Smooth muscle cell (in vitro differentiated cells): ENCODE results near the gene NRAS. TPM values are rescaled to one million over a fixed set of nuclear protein-coding genes. Genes with fewer than 3 reads are reported as not detected.

Experiments
- DNase-seq: peaks from one replicate; lab custom pipeline; 2025; ENCODE audit not compliant: unreplicated experiment; lab: John Stamatoyannopoulos, UW
- H2AFZ ChIP-seq: fragments of 200-600 bp; sonication (generic); 2 replicates; pipeline ENCODE4 v1.6.0; 2016; ENCODE audit warnings: antibody characterized with exemption, low read depth, mild to moderate bottlenecking
- H3F3A ChIP-seq: fragments of 200-600 bp; sonication (generic); 2 replicates; pipeline ENCODE4 v1.6.0; 2017; ENCODE audit warnings: antibody characterized with exemption, low read depth
- H3K27ac ChIP-seq: fragments of 200-600 bp; sonication (generic); 2 replicates; pipeline ENCODE4 v1.5.1; 2016; ENCODE audit warnings: low read depth, mild to moderate bottlenecking
- H3K27me3 ChIP-seq: fragments of 200-600 bp; sonication (generic); 2 replicates; pipeline ENCODE4 v1.6.1; 2016; ENCODE audit warnings: low read depth, mild to moderate bottlenecking
- H3K36me3 ChIP-seq: fragments of 200-600 bp; sonication (generic); 2 replicates; pipeline ENCODE4 v1.5.1; 2016; ENCODE audit warnings: low read depth
- H3K4me1 ChIP-seq: fragments of 200-600 bp; sonication (generic); 2 replicates; pipeline ENCODE4 v1.5.1; 2016; ENCODE audit warnings: low read depth
- H3K4me2 ChIP-seq: fragments of 200-600 bp; sonication (generic); 2 replicates; pipeline ENCODE4 v1.6.0; 2016; ENCODE audit warnings: mild to moderate bottlenecking
- H3K4me3 ChIP-seq: fragments of 200-600 bp; sonication (generic); 2 replicates; pipeline ENCODE4 v1.5.1; 2016; ENCODE audit warnings: mild to moderate bottlenecking
- H3K79me2 ChIP-seq: fragments of 200-600 bp; sonication (generic); 2 replicates; pipeline ENCODE4 v1.6.0; 2016; ENCODE audit warnings: low read depth, mild to moderate bottlenecking
- H3K9ac ChIP-seq: fragments of 200-600 bp; sonication (generic); 2 replicates; pipeline ENCODE4 v1.6.0; 2016; ENCODE audit warnings: low read depth
- H3K9me3 ChIP-seq: fragments of 200-600 bp; sonication (generic); replicated peaks from 2 replicates; pipeline ENCODE4 v1.5.1; 2016; ENCODE audit warnings: low read depth
- H4K20me1 ChIP-seq: fragments of 200-600 bp; sonication (generic); 2 replicates; pipeline ENCODE4 v1.6.0; 2016; ENCODE audit warnings: low read depth
- WGBS: methylation state at CpG from one replicate; pipeline ENCODE4 v1.1.7; 2016; ENCODE audit warnings: low lambda C conversion rate; 5-methylcytosine and 5-hydroxymethylcytosine counted together
- polyA plus RNA-seq: library from polyadenylated mRNA; unstranded; fragments of >200 nt; fragmentation: Nextera tagmentation; extraction: Ambion mirVana; gene quantifications from 2 replicates; pipeline ENCODE4 v1.2.1, GENCODE V29; 2016
- total RNA-seq: library from RNA; depleted of rRNA; stranded (reverse); fragments of >200 nt; gene quantifications from 2 replicates; pipeline ENCODE4 v1.2.3, GENCODE V29; 2014
- TF ChIP-seq, protein P1 (sequence below): fragments of 200-600 bp; sonication (generic); IDR thresholded peaks from 2 replicates; pipeline ENCODE4 v1.5.1; 2017; ENCODE audit warnings: borderline replicate concordance, mild to moderate bottlenecking, antibody characterized with exemption; ENCODE audit not compliant: insufficient read depth, poor library complexity, severe bottlenecking

The NRAS gene
- total and polyA plus RNA-seq, 2 experiments from 2014 or later, result 37.0 to 84.7 TPM

GRCh38 chr1:114671939-114672275 lies 44.7 kb downstream of the NRAS start:
- H4K20me1 ChIP-seq, result no peaks in the 10 kb centered on the region
- no peak overlapping the region for H3K27ac ChIP-seq
- peaks cover 22% of the 10 kb centered on the region for H3K27me3 ChIP-seq
- no peaks in the 10 kb centered on the region for H3K4me1 ChIP-seq
- H3K4me3 ChIP-seq, result no peak overlapping the region
- DNase-seq, result no peak
- no peaks in the 10 kb centered on the region for H3K36me3 ChIP-seq
- H3F3A ChIP-seq, result no peaks in the 10 kb centered on the region
- no peak overlapping the region for H2AFZ ChIP-seq
- no peak overlapping the region for H3K4me2 ChIP-seq
- WGBS, result 93% methylated on average over 7 of the region's 7 CpGs
- H3K9me3 ChIP-seq, result no peaks in the 10 kb centered on the region
- TF ChIP-seq, protein P1, sequence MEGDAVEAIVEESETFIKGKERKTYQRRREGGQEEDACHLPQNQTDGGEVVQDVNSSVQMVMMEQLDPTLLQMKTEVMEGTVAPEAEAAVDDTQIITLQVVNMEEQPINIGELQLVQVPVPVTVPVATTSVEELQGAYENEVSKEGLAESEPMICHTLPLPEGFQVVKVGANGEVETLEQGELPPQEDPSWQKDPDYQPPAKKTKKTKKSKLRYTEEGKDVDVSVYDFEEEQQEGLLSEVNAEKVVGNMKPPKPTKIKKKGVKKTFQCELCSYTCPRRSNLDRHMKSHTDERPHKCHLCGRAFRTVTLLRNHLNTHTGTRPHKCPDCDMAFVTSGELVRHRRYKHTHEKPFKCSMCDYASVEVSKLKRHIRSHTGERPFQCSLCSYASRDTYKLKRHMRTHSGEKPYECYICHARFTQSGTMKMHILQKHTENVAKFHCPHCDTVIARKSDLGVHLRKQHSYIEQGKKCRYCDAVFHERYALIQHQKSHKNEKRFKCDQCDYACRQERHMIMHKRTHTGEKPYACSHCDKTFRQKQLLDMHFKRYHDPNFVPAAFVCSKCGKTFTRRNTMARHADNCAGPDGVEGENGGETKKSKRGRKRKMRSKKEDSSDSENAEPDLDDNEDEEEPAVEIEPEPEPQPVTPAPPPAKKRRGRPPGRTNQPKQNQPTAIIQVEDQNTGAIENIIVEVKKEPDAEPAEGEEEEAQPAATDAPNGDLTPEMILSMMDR, result no peak
- H3K9ac ChIP-seq, result no peak overlapping the region
- peaks cover 9% of the 10 kb centered on the region for H3K79me2 ChIP-seq

GRCh38 chr1:114671011-114671938 lies 45.3 kb downstream of the NRAS start:
- DNase-seq, result no peak
- no peaks in the 10 kb centered on the region for H3K36me3 ChIP-seq
- peak overlapping the region; percentile 57 for H3K27ac ChIP-seq
- H3K4me1 ChIP-seq, result no peaks in the 10 kb centered on the region
- peak overlapping the region; percentile 87 for H3K4me2 ChIP-seq
- H3F3A ChIP-seq, result no peaks in the 10 kb centered on the region
- H2AFZ ChIP-seq, result no peak overlapping the region
- peaks cover 9% of the 10 kb centered on the region for H3K79me2 ChIP-seq
- H4K20me1 ChIP-seq, result no peaks in the 10 kb centered on the region
- 85% methylated on average over 9 of the region's 9 CpGs for WGBS
- no peak overlapping the region for H3K9ac ChIP-seq
- peaks cover 17% of the 10 kb centered on the region for H3K27me3 ChIP-seq
- H3K4me3 ChIP-seq, result peak overlapping the region; percentile 69
- TF ChIP-seq, protein P1, result peak; percentile 40
- H3K9me3 ChIP-seq, result no peaks in the 10 kb centered on the region

DNA sequence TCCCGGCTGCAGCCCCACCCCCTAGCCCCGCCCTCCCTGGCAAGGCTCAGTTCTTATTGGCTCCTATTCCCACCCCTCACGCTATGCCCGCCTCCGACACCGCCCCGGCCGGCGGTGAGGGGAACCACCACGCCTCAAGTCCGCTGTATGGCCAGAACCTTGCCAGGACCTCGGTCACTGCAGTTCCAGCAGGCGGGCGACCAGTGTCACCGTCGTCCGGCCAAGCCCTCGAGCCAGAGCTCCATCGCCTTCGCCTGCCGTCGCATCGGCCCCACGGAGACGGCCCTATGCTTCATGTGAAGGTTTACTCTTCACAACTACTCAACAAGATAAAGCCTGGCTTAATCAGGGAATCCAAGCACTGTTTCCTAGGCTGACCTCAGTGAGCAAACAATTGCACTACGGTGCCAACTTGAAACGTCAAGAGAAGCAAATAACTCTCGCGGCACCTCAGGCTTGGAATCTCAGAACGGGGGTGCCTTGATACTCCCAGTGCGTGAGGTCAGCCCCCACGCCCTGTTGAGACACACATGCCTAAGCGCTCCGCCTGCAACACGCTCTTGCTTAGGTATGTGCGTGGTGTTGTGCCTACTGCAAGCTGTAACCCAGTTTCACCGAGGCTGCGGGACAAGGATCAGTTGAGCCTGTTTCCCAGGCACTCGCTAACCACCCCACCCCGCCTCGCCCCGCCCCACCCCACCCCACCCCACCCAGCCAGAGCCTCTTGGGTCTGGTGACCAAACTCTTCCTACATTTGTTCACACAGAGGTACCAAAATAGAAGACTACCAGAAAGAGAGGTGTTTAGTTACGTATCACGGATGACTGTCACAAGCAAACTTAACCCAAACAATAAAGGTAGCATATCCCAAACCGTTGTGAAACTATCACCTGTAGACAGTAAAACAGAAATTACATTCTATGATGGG lies 46.2 kb downstream of the NRAS start:
- Histone ChIP-seq H3K9ac (peak overlapping the region; percentile 89), H3K27ac (peak overlapping the region; percentile 93), H3K4me3 (peak overlapping the region; percentile 69)

More for the DNA sequence above, 46.2 kb downstream of the NRAS start:
- Histone ChIP-seq H4K20me1 (no peaks in the 10 kb centered on the region), H3K9me3 (no peaks in the 10 kb centered on the region), H3K4me2 (peak overlapping the region; percentile 87), H3F3A (no peaks in the 10 kb centered on the region), H3K4me1 (no peaks in the 10 kb centered on the region), H2AFZ (peak overlapping the region; percentile 92), H3K36me3 (no peaks in the 10 kb centered on the region), H3K27me3 (peaks cover 8% of the 10 kb centered on the region), H3K79me2 (peaks cover 9% of the 10 kb centered on the region)
- TF ChIP-seq, protein P1, result no peak
- 2% methylated on average over 45 of the region's 45 CpGs for WGBS
- peak; percentile 86 for DNase-seq
